ENCODE data around the gene SMTN. TPM values are rescaled to one million over a fixed set of nuclear protein-coding genes. Genes with fewer than 3 reads are reported as not detected.
"Not testable (repeated sequence)": the region's sequence is repeated elsewhere in the genome, so short reads cannot be mapped to it uniquely, and the experiment has no call there.

Gene SMTN
- total and polyA plus RNA-seq, 4 donors, result 97.7 to 1,240 (median 571) TPM

DNA sequence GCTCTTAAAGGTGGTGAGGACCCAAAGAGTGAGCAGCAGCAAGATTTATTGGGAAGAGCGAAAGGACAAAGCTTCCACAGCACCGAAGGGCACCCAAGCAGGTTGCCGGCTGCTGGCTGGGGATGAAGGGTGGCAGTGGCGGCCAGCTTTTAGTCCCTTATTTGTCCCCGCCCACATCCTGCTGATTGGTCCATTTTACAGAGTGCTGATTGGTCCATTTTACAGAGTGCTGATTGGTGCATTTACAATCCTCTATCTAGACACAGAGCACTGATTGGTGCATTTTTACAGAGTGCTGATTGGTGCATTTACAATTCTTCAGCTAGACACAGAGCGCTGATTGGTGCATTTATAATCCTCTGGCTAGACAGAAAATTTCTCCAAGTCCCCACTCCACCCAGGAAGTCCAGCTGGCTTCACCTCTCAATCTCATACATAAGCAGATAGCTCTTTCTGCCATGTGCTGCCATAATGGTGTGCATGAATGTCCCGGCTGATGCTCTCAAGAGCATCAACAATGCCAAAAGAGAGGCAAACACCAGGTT lies 31.5 kb downstream of the SMTN start:
- H3K27me3 ChIP-seq (ENCODE audit: control insufficient read depth in 1 of 2, insufficient read depth in 2 of 2, low read length in 1 of 2); DNase-seq; H3K36me3 ChIP-seq (ENCODE audit: control insufficient read depth in 1 of 2, insufficient read depth in 2 of 2, low read length in 1 of 2); H3K4me3 ChIP-seq (ENCODE audit: low read length in 2 of 2); intact Hi-C loops (cut with DNase I); H3K4me1 ChIP-seq (ENCODE audit: control insufficient read depth in 1 of 2, insufficient read depth in 2 of 2, low read length in 2 of 2); ATAC-seq (ENCODE audit: low FRiP score); H3K27ac ChIP-seq (ENCODE audit: low read depth in 1 of 2, low read length in 2 of 2); H3K9me3 ChIP-seq (ENCODE audit: control insufficient read depth, low read length): not testable (repeated sequence)
- 90 to 97% methylated on average over 7 of the region's 7 CpGs for WGBS, 2 donors

DNA sequence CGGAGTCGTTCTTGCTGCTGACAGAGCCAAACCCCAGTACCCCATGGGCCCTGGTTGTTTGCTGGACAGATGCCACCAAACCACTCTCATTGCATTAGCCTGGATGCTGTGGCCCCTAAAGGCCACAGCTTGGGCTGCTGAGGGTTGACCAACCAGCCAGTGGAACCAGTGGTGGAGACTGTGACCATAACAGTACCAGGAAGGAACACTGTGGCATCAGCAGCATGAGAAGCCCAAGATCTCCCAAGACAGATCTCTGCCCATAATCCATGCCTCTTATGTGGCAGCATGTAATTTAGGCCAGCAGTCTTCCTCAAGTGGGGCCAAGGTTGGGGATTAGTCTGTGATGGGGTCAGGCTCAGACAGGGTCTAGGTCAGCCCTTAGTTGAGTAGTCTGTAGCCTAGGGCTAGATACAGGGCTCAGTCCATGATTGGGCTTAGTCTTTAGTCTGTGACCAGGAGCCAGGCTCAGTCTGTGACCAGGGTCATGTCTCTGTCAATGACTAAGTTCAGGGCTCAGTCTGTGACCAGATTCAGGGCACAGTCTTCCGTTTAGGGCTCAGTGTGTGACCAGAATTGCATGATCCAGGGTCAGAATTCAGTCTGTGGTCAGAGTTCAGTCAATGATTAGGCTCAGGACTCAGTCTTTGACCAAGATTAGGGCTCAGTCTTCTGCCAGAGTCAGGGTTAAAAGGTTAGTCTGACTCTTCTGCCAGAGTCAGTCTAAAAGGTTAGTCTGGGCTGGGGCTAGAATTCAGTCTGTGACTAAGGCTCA lies 37.1 kb downstream of the SMTN start:
- Histone ChIP-seq H3K9me3 (ENCODE audit: control insufficient read depth, low read length) (no peaks in the 10 kb centered on the region), H3K36me3 (ENCODE audit: control insufficient read depth in 1 of 2, insufficient read depth in 2 of 2, low read length in 1 of 2) (no peaks in the 10 kb centered on the region), H3K27ac (ENCODE audit: low read depth in 1 of 2, low read length in 2 of 2) (no peak overlapping the region), H3K4me1 (ENCODE audit: control insufficient read depth in 1 of 2, insufficient read depth in 2 of 2, low read length in 2 of 2) (no peaks in the 10 kb centered on the region), H3K27me3 (ENCODE audit: control insufficient read depth in 1 of 2, insufficient read depth in 2 of 2, low read length in 1 of 2) (no peaks in the 10 kb centered on the region), H3K4me3 (ENCODE audit: low read length in 2 of 2) (no peak overlapping the region)
- DNase-seq (no peak), ATAC-seq (ENCODE audit: low FRiP score) (no peak)
- intact Hi-C loops (cut with DNase I), result no loop called here
- WGBS, 2 donors, result 91 to 94% methylated on average over 3 of the region's 3 CpGs

DNA sequence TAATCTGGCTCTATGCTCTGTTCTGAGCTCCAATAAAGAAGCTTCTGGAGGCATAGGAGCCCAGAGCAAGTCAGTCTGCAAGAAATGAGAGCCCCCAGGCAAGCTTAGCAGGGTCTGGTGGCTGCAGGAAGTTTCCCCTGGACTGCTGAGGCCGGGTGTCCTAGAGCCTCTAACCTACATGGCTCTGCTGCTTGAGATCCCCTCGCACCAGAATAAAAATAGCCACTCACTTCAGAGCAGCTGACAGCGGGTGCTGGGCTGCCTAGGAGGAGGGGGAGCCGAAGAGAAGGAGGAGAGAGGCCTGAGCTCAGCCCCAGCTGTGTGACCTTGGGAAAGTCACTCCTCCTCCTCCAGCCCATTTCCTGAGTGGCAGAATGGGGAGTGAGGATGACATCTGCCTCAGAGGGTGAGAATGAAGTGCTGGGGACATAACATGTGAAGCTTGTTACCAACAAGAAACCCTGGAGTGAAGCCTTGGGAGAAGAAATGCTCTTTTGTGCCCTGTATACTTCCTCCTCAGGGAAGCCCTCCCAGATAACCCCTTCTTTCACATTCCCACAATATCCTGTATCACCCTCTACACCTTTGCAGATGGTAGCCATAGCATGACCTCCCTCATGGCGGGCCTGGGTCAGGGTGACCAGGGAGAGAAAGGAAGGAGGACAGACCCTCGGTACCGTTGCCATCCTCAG lies 38.1 kb downstream of the SMTN start:
- Histone ChIP-seq H3K27me3 (ENCODE audit: control insufficient read depth in 1 of 2, insufficient read depth in 2 of 2, low read length in 1 of 2) (no peaks in the 10 kb centered on the region), H3K4me1 (ENCODE audit: control insufficient read depth in 1 of 2, insufficient read depth in 2 of 2, low read length in 2 of 2) (no peaks in the 10 kb centered on the region), H3K9me3 (ENCODE audit: control insufficient read depth, low read length) (no peaks in the 10 kb centered on the region), H3K27ac (ENCODE audit: low read depth in 1 of 2, low read length in 2 of 2) (no peak overlapping the region), H3K36me3 (ENCODE audit: control insufficient read depth in 1 of 2, insufficient read depth in 2 of 2, low read length in 1 of 2) (no peaks in the 10 kb centered on the region), H3K4me3 (ENCODE audit: low read length in 2 of 2) (no peak overlapping the region)
- 73 to 85% methylated on average over 7 of the region's 7 CpGs for WGBS, 2 donors
- no peak for ATAC-seq (ENCODE audit: low FRiP score)
- intact Hi-C loops (cut with DNase I), result no loop called here
- DNase-seq, result no peak

DNA sequence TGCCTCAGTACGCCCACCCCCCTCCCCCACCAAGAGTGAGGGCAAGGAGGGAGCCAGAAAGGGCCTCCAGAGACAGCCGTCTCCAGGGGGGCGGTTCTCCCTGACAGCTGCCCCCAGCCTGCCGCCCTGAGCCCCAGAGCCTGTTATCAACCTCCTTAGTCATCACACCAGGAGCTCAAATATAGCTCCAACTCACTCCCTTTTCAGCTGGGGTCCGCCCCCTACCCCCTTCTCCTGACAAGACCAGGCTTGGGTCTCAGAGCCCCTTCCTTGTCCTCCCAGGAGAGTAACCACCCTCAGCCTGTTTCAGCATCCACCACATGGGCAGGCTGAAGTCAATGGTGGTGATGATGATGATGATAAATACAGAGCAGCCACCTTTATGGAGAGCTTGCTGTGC lies 39.1 kb downstream of the SMTN start:
- Histone ChIP-seq H3K27me3 (ENCODE audit: control insufficient read depth in 1 of 2, insufficient read depth in 2 of 2, low read length in 1 of 2) (no peaks in the 10 kb centered on the region), H3K27ac (ENCODE audit: low read depth in 1 of 2, low read length in 2 of 2) (no peak overlapping the region), H3K36me3 (ENCODE audit: control insufficient read depth in 1 of 2, insufficient read depth in 2 of 2, low read length in 1 of 2) (no peaks in the 10 kb centered on the region), H3K9me3 (ENCODE audit: control insufficient read depth, low read length) (no peaks in the 10 kb centered on the region), H3K4me1 (ENCODE audit: control insufficient read depth in 1 of 2, insufficient read depth in 2 of 2, low read length in 2 of 2) (no peaks in the 10 kb centered on the region), H3K4me3 (ENCODE audit: low read length in 2 of 2) (no peak overlapping the region)
- ATAC-seq (ENCODE audit: low FRiP score) (no peak), DNase-seq (no peak)
- intact Hi-C loops (cut with DNase I), result loop anchor here in 1 of 2 donors (5.0 kb wide), 1 partner anchor 92 kb away; the partner anchor contains the start of gene LIMK2
- WGBS, 2 donors, result 82 to 92% methylated on average over 5 of the region's 5 CpGs

DNA sequence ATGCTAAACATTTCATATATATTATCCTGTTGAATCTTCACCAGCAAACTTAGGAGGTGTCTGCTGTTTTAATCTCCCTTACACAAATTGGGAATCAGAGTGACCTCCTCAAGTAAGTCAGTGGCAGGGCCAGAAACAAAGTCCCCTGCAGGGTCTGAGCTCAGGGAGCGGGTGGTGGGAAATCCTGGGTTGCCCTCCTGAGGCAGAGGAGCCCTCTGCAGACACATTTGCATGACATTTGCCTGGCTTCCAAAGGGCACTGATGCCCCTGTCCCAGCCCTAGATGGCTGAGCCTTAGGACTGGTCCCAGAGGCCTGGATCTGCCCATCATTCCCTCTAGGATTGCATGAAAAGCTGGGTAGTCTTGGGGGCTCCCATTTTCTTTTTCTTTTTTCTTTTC lies 39.5 kb downstream of the SMTN start:
- Histone ChIP-seq H3K27ac (ENCODE audit: low read depth in 1 of 2, low read length in 2 of 2) (no peak overlapping the region), H3K4me3 (ENCODE audit: low read length in 2 of 2) (no peak overlapping the region), H3K36me3 (ENCODE audit: control insufficient read depth in 1 of 2, insufficient read depth in 2 of 2, low read length in 1 of 2) (no peaks in the 10 kb centered on the region), H3K4me1 (ENCODE audit: control insufficient read depth in 1 of 2, insufficient read depth in 2 of 2, low read length in 2 of 2) (no peaks in the 10 kb centered on the region), H3K9me3 (ENCODE audit: control insufficient read depth, low read length) (no peaks in the 10 kb centered on the region), H3K27me3 (ENCODE audit: control insufficient read depth in 1 of 2, insufficient read depth in 2 of 2, low read length in 1 of 2) (no peaks in the 10 kb centered on the region)
- ATAC-seq (ENCODE audit: low FRiP score) (no peak), DNase-seq (no peak)
- intact Hi-C loops (cut with DNase I), result loop anchor here in 1 of 2 donors (5.0 kb wide), 1 partner anchor 92 kb away; the partner anchor contains the start of gene LIMK2
- WGBS, 2 donors, result 98 to 100% methylated on average over 1 of the region's 1 CpG

DNA sequence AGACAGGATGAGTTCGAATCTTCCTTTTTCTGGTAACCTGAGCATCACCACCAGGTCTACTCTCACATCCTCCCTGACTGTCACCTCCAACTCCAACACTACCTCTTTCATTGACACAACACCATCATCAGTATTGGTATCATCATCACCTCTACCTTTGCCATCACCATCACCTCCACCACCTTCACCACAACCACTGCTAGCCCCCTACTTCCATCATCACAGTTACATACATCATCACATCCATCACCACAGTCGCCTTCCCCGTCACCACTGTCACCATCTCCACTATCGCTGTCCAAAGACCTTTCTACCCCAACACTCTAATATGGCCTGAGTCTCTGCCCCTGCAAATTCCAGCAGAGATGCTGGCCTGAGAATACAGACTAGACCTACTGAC lies 40.3 kb downstream of the SMTN start:
- Histone ChIP-seq H3K27me3 (ENCODE audit: control insufficient read depth in 1 of 2, insufficient read depth in 2 of 2, low read length in 1 of 2) (no peaks in the 10 kb centered on the region), H3K27ac (ENCODE audit: low read depth in 1 of 2, low read length in 2 of 2) (no peak overlapping the region), H3K36me3 (ENCODE audit: control insufficient read depth in 1 of 2, insufficient read depth in 2 of 2, low read length in 1 of 2) (no peaks in the 10 kb centered on the region), H3K4me3 (ENCODE audit: low read length in 2 of 2) (no peak overlapping the region), H3K4me1 (ENCODE audit: control insufficient read depth in 1 of 2, insufficient read depth in 2 of 2, low read length in 2 of 2) (no peaks in the 10 kb centered on the region), H3K9me3 (ENCODE audit: control insufficient read depth, low read length) (no peaks in the 10 kb centered on the region)
- 94 to 96% methylated on average over 4 of the region's 4 CpGs for WGBS, 2 donors
- no peak for ATAC-seq (ENCODE audit: low FRiP score)
- intact Hi-C loops (cut with DNase I), result loop anchor here in 1 of 2 donors (5.0 kb wide), 1 partner anchor 91 kb away; the partner anchor contains the start of gene LIMK2
- no peak for DNase-seq

DNA sequence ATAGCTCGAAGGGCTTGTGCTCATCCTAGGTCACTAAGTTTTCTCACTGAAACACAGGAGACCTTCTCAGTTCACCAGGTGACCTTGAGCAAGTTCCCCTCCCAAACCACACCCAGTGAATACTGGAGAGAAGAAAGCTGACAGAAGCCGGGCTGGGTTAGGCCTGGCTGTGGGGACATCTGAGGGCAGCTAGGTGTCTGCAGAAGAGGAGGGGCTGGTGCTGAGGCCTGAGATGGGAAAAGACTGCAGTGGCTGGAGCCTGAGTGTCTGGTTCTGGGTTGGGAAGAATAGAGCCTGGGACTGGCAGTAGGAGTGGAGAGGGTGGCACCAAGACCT lies 41.0 kb downstream of the SMTN start:
- H3K9me3 ChIP-seq (ENCODE audit: control insufficient read depth, low read length), result no peaks in the 10 kb centered on the region
- H3K27ac ChIP-seq (ENCODE audit: low read depth in 1 of 2, low read length in 2 of 2), result no peak overlapping the region
- no peaks in the 10 kb centered on the region for H3K36me3 ChIP-seq (ENCODE audit: control insufficient read depth in 1 of 2, insufficient read depth in 2 of 2, low read length in 1 of 2)
- no peak overlapping the region for H3K4me3 ChIP-seq (ENCODE audit: low read length in 2 of 2)
- no peaks in the 10 kb centered on the region for H3K4me1 ChIP-seq (ENCODE audit: control insufficient read depth in 1 of 2, insufficient read depth in 2 of 2, low read length in 2 of 2)
- intact Hi-C loops (cut with DNase I), result loop anchor here in 1 of 2 donors (5.0 kb wide), 1 partner anchor 90 kb away; the partner anchor contains the start of gene LIMK2
- ATAC-seq (ENCODE audit: low FRiP score) (no peak), DNase-seq (no peak)
- H3K27me3 ChIP-seq (ENCODE audit: control insufficient read depth in 1 of 2, insufficient read depth in 2 of 2, low read length in 1 of 2), result no peaks in the 10 kb centered on the region
- 51 to 62% methylated on average over 2 of the region's 2 CpGs for WGBS, 2 donors

DNA sequence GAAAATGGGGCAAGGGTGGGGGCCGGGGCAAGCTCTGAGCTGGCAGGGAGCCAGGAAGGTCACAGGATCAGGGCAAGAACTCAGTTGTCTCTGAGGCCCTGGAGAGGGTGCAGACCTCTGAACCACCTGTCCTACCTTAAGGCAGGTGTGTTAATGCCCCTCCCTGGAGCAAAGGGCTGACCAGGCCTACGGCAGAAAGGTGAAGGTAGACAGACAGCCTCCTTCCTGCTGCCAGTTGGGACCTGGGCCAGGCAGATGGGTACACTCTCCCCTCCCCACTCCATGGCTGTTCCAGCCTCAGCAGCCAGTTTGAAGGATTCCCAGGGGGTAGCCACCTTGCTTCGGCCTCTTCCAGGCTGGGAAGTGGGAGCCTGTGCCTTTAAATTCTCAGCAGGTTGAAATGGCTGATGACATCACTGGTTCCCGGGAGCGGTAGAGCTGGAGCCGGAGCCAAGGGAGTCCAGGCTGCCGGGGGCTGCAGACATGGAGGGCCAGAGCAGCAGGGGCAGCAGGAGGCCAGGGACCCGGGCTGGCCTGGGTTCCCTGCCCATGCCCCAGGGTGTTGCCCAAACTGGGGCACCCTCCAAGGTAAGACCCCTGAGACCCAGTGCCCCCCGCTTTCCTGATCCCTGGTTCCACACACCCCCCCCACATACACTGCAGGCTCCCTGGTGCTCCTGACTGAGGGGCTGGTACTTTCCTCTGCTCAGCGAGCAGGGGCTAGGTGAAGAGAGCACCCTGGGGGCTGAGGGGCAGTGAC lies 41.6 kb downstream of the SMTN start, which contains the start of gene INPP5J:
Gene INPP5J (plus strand): TSS at position 435 of the 760 bp plus-strand sequence. CDS start 49 bp downstream, at position 484.
- ATAC-seq (ENCODE audit: low FRiP score) (peak; percentile 49), DNase-seq (peak in 1 of 2 donors; percentile 79)
- Histone ChIP-seq H3K4me1 (ENCODE audit: control insufficient read depth in 1 of 2, insufficient read depth in 2 of 2, low read length in 2 of 2) (no peaks in the 10 kb centered on the region), H3K9me3 (ENCODE audit: control insufficient read depth, low read length) (no peaks in the 10 kb centered on the region), H3K27ac (ENCODE audit: low read depth in 1 of 2, low read length in 2 of 2) (peak within 1 kb of the TSS in 1 of 2 donors; percentile 23), H3K27me3 (ENCODE audit: control insufficient read depth in 1 of 2, insufficient read depth in 2 of 2, low read length in 1 of 2) (no peaks in the 10 kb centered on the region), H3K4me3 (ENCODE audit: low read length in 2 of 2) (peak within 1 kb of the TSS in 1 of 2 donors; percentile 40), H3K36me3 (ENCODE audit: control insufficient read depth in 1 of 2, insufficient read depth in 2 of 2, low read length in 1 of 2) (no peaks in the 10 kb centered on the region)
- intact Hi-C loops (cut with DNase I), result loop anchor here in 1 of 2 donors (5.0 kb wide), 1 partner anchor 90 kb away; the partner anchor contains the start of gene LIMK2
- 3 to 4% methylated on average over 10 of the region's 10 CpGs for WGBS, 2 donors
